Measurements from ENCODE around the gene OR2T1. TPM values are rescaled to one million over a fixed set of nuclear protein-coding genes. Genes with fewer than 3 reads are reported as not detected.

Gene OR2T1
- total RNA-seq, 6 experiments from 2014 or later: not detected

- TF ChIP-seq, protein P1, sequence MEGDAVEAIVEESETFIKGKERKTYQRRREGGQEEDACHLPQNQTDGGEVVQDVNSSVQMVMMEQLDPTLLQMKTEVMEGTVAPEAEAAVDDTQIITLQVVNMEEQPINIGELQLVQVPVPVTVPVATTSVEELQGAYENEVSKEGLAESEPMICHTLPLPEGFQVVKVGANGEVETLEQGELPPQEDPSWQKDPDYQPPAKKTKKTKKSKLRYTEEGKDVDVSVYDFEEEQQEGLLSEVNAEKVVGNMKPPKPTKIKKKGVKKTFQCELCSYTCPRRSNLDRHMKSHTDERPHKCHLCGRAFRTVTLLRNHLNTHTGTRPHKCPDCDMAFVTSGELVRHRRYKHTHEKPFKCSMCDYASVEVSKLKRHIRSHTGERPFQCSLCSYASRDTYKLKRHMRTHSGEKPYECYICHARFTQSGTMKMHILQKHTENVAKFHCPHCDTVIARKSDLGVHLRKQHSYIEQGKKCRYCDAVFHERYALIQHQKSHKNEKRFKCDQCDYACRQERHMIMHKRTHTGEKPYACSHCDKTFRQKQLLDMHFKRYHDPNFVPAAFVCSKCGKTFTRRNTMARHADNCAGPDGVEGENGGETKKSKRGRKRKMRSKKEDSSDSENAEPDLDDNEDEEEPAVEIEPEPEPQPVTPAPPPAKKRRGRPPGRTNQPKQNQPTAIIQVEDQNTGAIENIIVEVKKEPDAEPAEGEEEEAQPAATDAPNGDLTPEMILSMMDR (IDR thresholded peaks at IDR 0.05): no peak
- no peak for TF ChIP-seq POLR2A (IDR thresholded peaks at IDR 0.05)
- no peaks in the 10 kb centered on the region for H3K36me3 ChIP-seq
- DNase-seq (no peak), ATAC-seq (no peak)
- H3K9me3 ChIP-seq: no peaks in the 10 kb centered on the region
- H3K27me3 ChIP-seq: peaks cover 0 to under 1% of the 10 kb centered on the region in 2 donors
- no peaks in the 10 kb centered on the region for H3K4me1 ChIP-seq
- 45% methylated on average over 3 of the region's 5 CpGs for WGBS (ENCODE audit: insufficient coverage, low coverage, low lambda C conversion rate, missing lambda C conversion rate)
- intact Hi-C loops (cut with DNase I): no loop called here
- H3K4me3 ChIP-seq: no peak overlapping the region
- no peak overlapping the region for H3K27ac ChIP-seq
Observed at GRCh38 chr1:248372394-248372793, 30.5 kb upstream of the OR2T1 start.

- Histone ChIP-seq H3K4me3 (no peak overlapping the region), H3K4me1 (no peaks in the 10 kb centered on the region), H3K27me3 (peaks cover 0 to 4% of the 10 kb centered on the region in 2 donors), H3K27ac (no peak overlapping the region), H3K36me3 (no peaks in the 10 kb centered on the region), H3K9me3 (no peaks in the 10 kb centered on the region)
- TF ChIP-seq, protein P1 (IDR thresholded peaks at IDR 0.05): no peak
- no peak for TF ChIP-seq POLR2A (IDR thresholded peaks at IDR 0.05)
- 57% methylated on average over 4 of the region's 4 CpGs for WGBS (ENCODE audit: insufficient coverage, low coverage, low lambda C conversion rate, missing lambda C conversion rate)
- ATAC-seq: no peak
- intact Hi-C loops (cut with DNase I): no loop called here
- no peak for DNase-seq
Observed at GRCh38 chr1:248373761-248374160, 29.1 kb upstream of the OR2T1 start.

- no peak within 1 kb of the TSS for H3K4me3 ChIP-seq
Observed at GRCh38 chr1:248375446-248375845, 27.4 kb upstream of the OR2T1 start, which contains the start of gene OR2T6. Gene OR2T6 (plus strand): TSS chr1:248375746. CDS start chr1:248387609, 11,863 bp downstream.

DNA sequence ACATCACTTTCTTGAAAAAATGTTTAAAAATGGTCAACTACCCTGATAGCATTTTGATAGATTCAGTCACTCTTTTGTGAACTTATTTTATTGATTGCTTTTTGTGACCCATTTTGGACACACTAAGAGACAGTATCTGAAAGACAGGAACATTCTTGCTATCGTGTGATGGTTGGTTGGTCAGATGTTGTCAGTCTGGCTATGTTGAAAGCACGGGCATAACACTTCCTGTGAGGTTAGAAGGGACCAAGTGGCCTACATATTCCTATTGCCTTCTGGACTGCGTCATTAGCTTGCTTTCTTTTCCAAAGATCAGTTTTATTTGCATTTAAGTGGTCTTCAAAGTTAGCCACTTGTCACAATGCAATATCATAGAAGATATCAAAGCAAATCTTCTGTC is 25.9 kb upstream of the OR2T1 start:
- TF ChIP-seq, protein P1 (IDR thresholded peaks at IDR 0.05): no peak
- no peak for TF ChIP-seq POLR2A (IDR thresholded peaks at IDR 0.05)

More at GRCh38 chr1:248375446-248375845, 27.4 kb upstream of the OR2T1 start, which contains the start of gene OR2T6:
- intact Hi-C loops (cut with DNase I): no loop called here
- Histone ChIP-seq H3K9me3 (no peaks in the 10 kb centered on the region), H3K36me3 (no peaks in the 10 kb centered on the region), H3K27ac (no peak within 1 kb of the TSS), H3K4me1 (no peaks in the 10 kb centered on the region), H3K27me3 (peaks cover 0 to 4% of the 10 kb centered on the region in 2 donors)
- DNase-seq (no peak), ATAC-seq (no peak)
- no peak for TF ChIP-seq POLR2A (IDR thresholded peaks at IDR 0.05)
- TF ChIP-seq, protein P1 (IDR thresholded peaks at IDR 0.05): no peak

DNA sequence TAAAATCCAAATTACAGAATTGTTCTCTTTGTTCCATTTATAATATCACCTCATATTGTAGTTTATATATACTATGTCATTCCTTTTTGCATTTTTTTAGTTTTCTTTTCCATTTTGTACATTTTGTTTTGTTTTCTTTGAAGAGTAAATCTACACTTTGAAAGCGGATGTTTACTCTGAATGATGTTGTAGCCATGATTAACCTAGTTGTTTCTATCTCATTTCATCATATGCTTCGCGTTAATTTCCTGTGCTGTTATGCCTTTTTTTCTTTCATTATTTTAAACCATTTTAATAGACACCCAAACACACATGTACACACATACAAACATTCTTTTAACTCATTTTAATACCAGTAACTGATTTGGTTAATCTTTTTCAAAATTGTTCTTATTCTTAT is 22.0 kb upstream of the OR2T1 start:
- Histone ChIP-seq H3K4me1 (no peaks in the 10 kb centered on the region), H3K27me3 (peaks cover 0 to 4% of the 10 kb centered on the region in 2 donors), H3K9me3 (no peaks in the 10 kb centered on the region), H3K27ac (no peak overlapping the region), H3K4me3 (no peak overlapping the region), H3K36me3 (no peaks in the 10 kb centered on the region)
- DNase-seq (no peak), ATAC-seq (no peak)
- 63% methylated on average over 3 of the region's 3 CpGs for WGBS (ENCODE audit: insufficient coverage, low coverage, low lambda C conversion rate, missing lambda C conversion rate)
- no peak for TF ChIP-seq POLR2A (IDR thresholded peaks at IDR 0.05)
- TF ChIP-seq, protein P1 (IDR thresholded peaks at IDR 0.05): no peak
- intact Hi-C loops (cut with DNase I): no loop called here

More for the DNA sequence above, 25.9 kb upstream of the OR2T1 start:
- H3K27me3 ChIP-seq: peaks cover 0 to 4% of the 10 kb centered on the region in 2 donors
- no peaks in the 10 kb centered on the region for H3K36me3 ChIP-seq
- no peaks in the 10 kb centered on the region for H3K9me3 ChIP-seq
- DNase-seq (no peak), ATAC-seq (no peak)
- WGBS (ENCODE audit: insufficient coverage, low coverage, low lambda C conversion rate, missing lambda C conversion rate): 36% methylated on average over 3 of the region's 3 CpGs
- intact Hi-C loops (cut with DNase I): no loop called here
- H3K4me1 ChIP-seq: no peaks in the 10 kb centered on the region
- no peak overlapping the region for H3K4me3 ChIP-seq
- no peak overlapping the region for H3K27ac ChIP-seq
